Astrocyte (in vitro differentiated cells and primary cell): ENCODE measurements around the gene PEX14. TPM values are rescaled to one million over a fixed set of nuclear protein-coding genes. Genes with fewer than 3 reads are reported as not detected.

Experiments used
- DNase-seq: peaks from one replicate; pipeline ENCODE4 v3.0.0-alpha.2; 2010; ENCODE audit warnings: low read depth
- FAIRE-seq: peaks from 2 replicates; lab custom pipeline; 2011; peaks lifted over from hg19 to GRCh38; lab: Jason Lieb, UNC
- H2AFZ ChIP-seq: 2 replicates; pipeline ENCODE4 v1.6.0; 2012; ENCODE audit warnings: low read depth, low read length, inconsistent platforms
- H3K27ac ChIP-seq: 2 replicates; pipeline ENCODE4 v1.5.1; 2011; ENCODE audit warnings: low read depth, low read length, inconsistent platforms
- H3K27me3 ChIP-seq: 2 replicates; pipeline ENCODE4 v1.6.0; 2011; ENCODE audit warnings: low read length, inconsistent platforms; ENCODE audit not compliant: insufficient read depth
- H3K36me3 ChIP-seq: 2 replicates; pipeline ENCODE4 v1.5.1; 2011; ENCODE audit warnings: low read length, inconsistent platforms; ENCODE audit not compliant: insufficient read depth
- H3K4me1 ChIP-seq: 2 replicates; pipeline ENCODE4 v1.5.1; 2011; ENCODE audit warnings: low read length, inconsistent platforms; ENCODE audit not compliant: insufficient read depth
- H3K4me2 ChIP-seq: 2 replicates; pipeline ENCODE4 v1.6.0; 2012; ENCODE audit warnings: low read length, inconsistent platforms
- H3K4me3 ChIP-seq: 2 replicates; pipeline ENCODE4 v1.5.1; 2011; ENCODE audit warnings: low read depth, mild to moderate bottlenecking, low read length, inconsistent platforms; ENCODE audit not compliant: insufficient read depth
- H3K79me2 ChIP-seq: 2 replicates; pipeline ENCODE4 v1.6.0; 2012; ENCODE audit warnings: mild to moderate bottlenecking, low read length, inconsistent platforms; ENCODE audit not compliant: insufficient read depth
- H3K9ac ChIP-seq: 2 replicates; pipeline ENCODE4 v1.6.0; 2012; ENCODE audit warnings: mild to moderate bottlenecking, low read length, inconsistent platforms
- H3K9me3 ChIP-seq: 2 replicates; pipeline ENCODE4 v1.5.1; 2012; ENCODE audit warnings: low read depth, mild to moderate bottlenecking, low read length, inconsistent platforms; ENCODE audit not compliant: insufficient read depth
- H4K20me1 ChIP-seq: 2 replicates; pipeline ENCODE4 v1.6.0; 2012; ENCODE audit warnings: low read length, inconsistent platforms; ENCODE audit not compliant: insufficient read depth
- H3K27ac Mint-ChIP-seq: one replicate; pipeline ENCODE4 v1.8.0; 2021; ENCODE audit warnings: mild to moderate bottlenecking, mixed read lengths; ENCODE audit not compliant: unreplicated experiment
- H3K27me3 Mint-ChIP-seq: one replicate; pipeline ENCODE4 v1.8.0; 2021; ENCODE audit warnings: low read depth, mixed read lengths; ENCODE audit not compliant: unreplicated experiment
- H3K36me3 Mint-ChIP-seq: one replicate; pipeline ENCODE4 v1.8.0; 2021; ENCODE audit warnings: low read depth, mixed read lengths; ENCODE audit not compliant: unreplicated experiment
- H3K4me1 Mint-ChIP-seq: one replicate; pipeline ENCODE4 v1.8.0; 2021; ENCODE audit warnings: low read depth, mixed read lengths; ENCODE audit not compliant: unreplicated experiment
- H3K4me3 Mint-ChIP-seq: one replicate; pipeline ENCODE4 v1.8.0; 2021; ENCODE audit warnings: mild to moderate bottlenecking, moderate library complexity, mixed read lengths; ENCODE audit not compliant: unreplicated experiment
- H3K9me3 Mint-ChIP-seq: one replicate; pipeline ENCODE4 v1.8.0; 2021; ENCODE audit warnings: mild to moderate bottlenecking, mixed read lengths; ENCODE audit not compliant: unreplicated experiment
- EZH2 ChIP-seq: IDR thresholded peaks from 2 replicates; pipeline ENCODE4 v1.6.1; 2012; ENCODE audit warnings: mild to moderate bottlenecking, low read length, inconsistent platforms; ENCODE audit not compliant: insufficient read depth
- total RNA-seq: library from RNA; stranded (reverse); gene quantifications from 2 replicates; pipeline ENCODE4 v1.2.1, GENCODE V29; 2021
- TF ChIP-seq, protein P1 (sequence below): IDR thresholded peaks from 2 replicates; pipeline ENCODE4 v1.5.1; 2011; ENCODE audit warnings: low read depth, mild to moderate bottlenecking, inconsistent platforms, low read length, moderate library complexity; ENCODE audit not compliant: insufficient read depth

PEX14 gene
- total RNA-seq, 1 donor from 2014 or later, result 23.3 TPM

DNA sequence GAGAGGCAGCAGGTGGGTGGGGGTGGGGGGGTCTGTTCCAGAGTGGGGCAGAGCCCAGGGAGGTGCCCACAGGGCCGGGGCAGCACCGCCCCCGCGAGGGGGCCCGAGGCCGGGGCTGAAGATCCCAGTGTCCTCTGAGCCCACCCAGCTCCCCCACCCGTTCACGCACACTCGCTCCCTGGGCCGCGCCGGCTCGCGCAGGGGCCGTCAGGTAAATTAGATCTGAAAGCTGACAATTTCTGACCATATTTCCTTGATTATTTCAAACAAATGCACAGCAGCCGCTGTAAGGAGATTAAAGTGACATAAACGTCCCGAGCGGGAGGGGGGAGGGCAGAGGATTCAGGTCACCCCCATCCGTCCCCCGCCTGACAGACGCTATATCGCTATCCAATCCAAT, 203.7 kb downstream of the PEX14 start:
- H3K9me3 ChIP-seq, result no peaks in the 10 kb centered on the region
- no peak overlapping the region for H3K9ac ChIP-seq
- no peaks in the 10 kb centered on the region for H3K9me3 Mint-ChIP-seq
- FAIRE-seq (no peak), DNase-seq (no peak)
- H3K27ac Mint-ChIP-seq, result no peak overlapping the region
- H3K27ac ChIP-seq, result no peak overlapping the region
- no peak overlapping the region for H2AFZ ChIP-seq
- H3K79me2 ChIP-seq, result no peaks in the 10 kb centered on the region
- H3K4me3 Mint-ChIP-seq, result no peak overlapping the region
- H3K27me3 Mint-ChIP-seq, result peaks cover 15% of the 10 kb centered on the region
- TF ChIP-seq, protein P1, sequence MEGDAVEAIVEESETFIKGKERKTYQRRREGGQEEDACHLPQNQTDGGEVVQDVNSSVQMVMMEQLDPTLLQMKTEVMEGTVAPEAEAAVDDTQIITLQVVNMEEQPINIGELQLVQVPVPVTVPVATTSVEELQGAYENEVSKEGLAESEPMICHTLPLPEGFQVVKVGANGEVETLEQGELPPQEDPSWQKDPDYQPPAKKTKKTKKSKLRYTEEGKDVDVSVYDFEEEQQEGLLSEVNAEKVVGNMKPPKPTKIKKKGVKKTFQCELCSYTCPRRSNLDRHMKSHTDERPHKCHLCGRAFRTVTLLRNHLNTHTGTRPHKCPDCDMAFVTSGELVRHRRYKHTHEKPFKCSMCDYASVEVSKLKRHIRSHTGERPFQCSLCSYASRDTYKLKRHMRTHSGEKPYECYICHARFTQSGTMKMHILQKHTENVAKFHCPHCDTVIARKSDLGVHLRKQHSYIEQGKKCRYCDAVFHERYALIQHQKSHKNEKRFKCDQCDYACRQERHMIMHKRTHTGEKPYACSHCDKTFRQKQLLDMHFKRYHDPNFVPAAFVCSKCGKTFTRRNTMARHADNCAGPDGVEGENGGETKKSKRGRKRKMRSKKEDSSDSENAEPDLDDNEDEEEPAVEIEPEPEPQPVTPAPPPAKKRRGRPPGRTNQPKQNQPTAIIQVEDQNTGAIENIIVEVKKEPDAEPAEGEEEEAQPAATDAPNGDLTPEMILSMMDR, result no peak
- TF ChIP-seq EZH2, result no peak
- no peaks in the 10 kb centered on the region for H3K36me3 Mint-ChIP-seq
- H3K36me3 ChIP-seq, result no peaks in the 10 kb centered on the region
- H3K4me2 ChIP-seq, result no peak overlapping the region
- peaks cover 16% of the 10 kb centered on the region for H3K4me1 Mint-ChIP-seq
- no peaks in the 10 kb centered on the region for H4K20me1 ChIP-seq
- no peak overlapping the region for H3K4me3 ChIP-seq
- H3K4me1 ChIP-seq, result no peaks in the 10 kb centered on the region
- H3K27me3 ChIP-seq, result no peaks in the 10 kb centered on the region

DNA sequence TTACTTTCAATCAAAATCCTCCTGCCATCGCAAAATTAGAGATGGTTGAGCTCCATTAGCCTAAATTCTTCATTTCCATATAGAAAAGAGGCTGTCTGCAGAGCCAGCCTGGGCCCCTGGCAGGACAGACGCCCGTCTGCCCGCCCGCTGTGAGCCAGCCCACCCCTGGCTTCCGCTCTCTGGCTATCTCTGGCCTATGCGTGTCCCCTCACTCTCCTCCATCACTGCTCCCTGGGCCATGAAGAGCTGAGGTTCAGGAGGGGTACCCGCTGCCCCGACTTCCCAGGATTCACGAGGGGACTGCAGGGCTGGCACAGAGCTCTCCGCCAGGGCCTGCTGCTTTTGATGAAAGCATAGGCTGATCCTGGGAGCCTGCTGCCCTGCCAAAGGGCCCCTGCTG, 204.1 kb downstream of the PEX14 start:
- Mint-ChIP-seq H3K36me3 (no peaks in the 10 kb centered on the region), H3K4me1 (peaks cover 16% of the 10 kb centered on the region), H3K4me3 (no peak overlapping the region), H3K27me3 (peaks cover 17% of the 10 kb centered on the region), H3K9me3 (no peaks in the 10 kb centered on the region), H3K27ac (no peak overlapping the region)
- Histone ChIP-seq H3K9me3 (no peaks in the 10 kb centered on the region), H3K4me1 (no peaks in the 10 kb centered on the region), H3K4me2 (no peak overlapping the region), H3K36me3 (no peaks in the 10 kb centered on the region), H3K27ac (no peak overlapping the region), H3K9ac (no peak overlapping the region), H3K79me2 (no peaks in the 10 kb centered on the region), H3K4me3 (no peak overlapping the region), H2AFZ (no peak overlapping the region), H4K20me1 (no peaks in the 10 kb centered on the region), H3K27me3 (no peaks in the 10 kb centered on the region)
- FAIRE-seq (no peak), DNase-seq (no peak)
- TF ChIP-seq, protein P1, result no peak
- no peak for TF ChIP-seq EZH2

DNA sequence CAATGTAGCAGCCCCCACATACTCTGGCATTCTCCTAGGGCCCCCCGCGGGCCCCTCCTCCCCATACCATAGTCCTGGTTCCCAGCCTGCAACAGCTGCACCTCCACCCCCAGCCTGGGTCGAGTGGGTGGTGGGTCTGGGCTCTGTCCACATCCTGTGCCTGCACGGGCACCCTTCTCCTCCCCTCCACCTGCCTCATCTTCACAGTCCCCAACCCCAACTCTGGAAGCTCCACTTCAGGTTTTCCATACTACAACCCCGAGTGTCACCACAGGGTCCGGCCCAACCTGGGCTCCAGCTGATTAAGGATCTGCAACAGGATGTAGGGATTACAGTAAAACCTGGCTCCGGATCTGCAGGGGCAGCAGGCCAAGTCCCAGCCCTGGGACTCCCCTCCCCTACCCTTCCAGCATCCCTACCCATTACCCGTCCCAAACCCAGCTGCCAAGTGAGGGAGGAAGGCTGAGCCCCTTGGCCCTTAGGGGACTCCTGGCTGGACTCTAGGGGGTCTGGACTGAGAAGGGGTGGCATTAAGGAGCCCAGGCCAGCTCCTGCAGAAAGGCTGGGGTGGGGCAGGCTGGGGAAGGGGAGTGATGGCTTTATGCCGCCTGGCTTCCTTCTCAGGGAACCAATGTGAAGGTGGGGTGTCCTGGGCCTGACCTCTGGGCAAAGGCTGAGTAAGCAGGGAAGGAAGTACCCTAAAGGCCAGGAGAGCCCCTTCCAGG, 204.9 kb downstream of the PEX14 start:
- H3K27me3 ChIP-seq, result no peaks in the 10 kb centered on the region
- no peaks in the 10 kb centered on the region for H3K79me2 ChIP-seq
- Mint-ChIP-seq H3K27ac (no peak overlapping the region), H3K36me3 (no peaks in the 10 kb centered on the region), H3K27me3 (peaks cover 23% of the 10 kb centered on the region), H3K9me3 (no peaks in the 10 kb centered on the region), H3K4me1 (peaks cover 16% of the 10 kb centered on the region), H3K4me3 (no peak overlapping the region)
- FAIRE-seq (no peak), DNase-seq (peak; percentile 76)
- no peaks in the 10 kb centered on the region for H3K36me3 ChIP-seq
- H3K27ac ChIP-seq, result no peak overlapping the region
- H2AFZ ChIP-seq, result no peak overlapping the region
- H3K4me3 ChIP-seq, result no peak overlapping the region
- no peaks in the 10 kb centered on the region for H3K9me3 ChIP-seq
- no peak overlapping the region for H3K9ac ChIP-seq
- TF ChIP-seq, protein P1, result no peak
- no peak for TF ChIP-seq EZH2
- no peaks in the 10 kb centered on the region for H3K4me1 ChIP-seq
- H3K4me2 ChIP-seq, result no peak overlapping the region
- no peaks in the 10 kb centered on the region for H4K20me1 ChIP-seq
